Coronary artery (tissue), 2 donors: ENCODE measurements around the gene PARP3.
"Not testable (repeated sequence)": the region's sequence is repeated elsewhere in the genome, so short reads cannot be mapped to it uniquely, and the experiment has no call there.

Experiments used
- DNase-seq: peaks from one replicate; pipeline ENCODE4 v3.0.0-alpha.2; 2017; ENCODE audit warnings: low spot score
- H3K27ac ChIP-seq, 2 donors: fragments of 200-600 bp; sonication (generic); one replicate each; pipeline ENCODE4 v1.5.1; 2016 to 2019
- H3K4me3 ChIP-seq: fragments of 200-600 bp; sonication (generic); 2 replicates; pipeline ENCODE4 v1.5.1; 2016; ENCODE audit warnings: mild to moderate bottlenecking, moderate library complexity
- TF ChIP-seq, protein P1 (sequence below): fragments of 200-600 bp; sonication (generic); IDR thresholded peaks from one replicate; pipeline ENCODE4 v1.5.1; 2019; ENCODE audit warnings: antibody characterized with exemption

Gene PARP3

DNA sequence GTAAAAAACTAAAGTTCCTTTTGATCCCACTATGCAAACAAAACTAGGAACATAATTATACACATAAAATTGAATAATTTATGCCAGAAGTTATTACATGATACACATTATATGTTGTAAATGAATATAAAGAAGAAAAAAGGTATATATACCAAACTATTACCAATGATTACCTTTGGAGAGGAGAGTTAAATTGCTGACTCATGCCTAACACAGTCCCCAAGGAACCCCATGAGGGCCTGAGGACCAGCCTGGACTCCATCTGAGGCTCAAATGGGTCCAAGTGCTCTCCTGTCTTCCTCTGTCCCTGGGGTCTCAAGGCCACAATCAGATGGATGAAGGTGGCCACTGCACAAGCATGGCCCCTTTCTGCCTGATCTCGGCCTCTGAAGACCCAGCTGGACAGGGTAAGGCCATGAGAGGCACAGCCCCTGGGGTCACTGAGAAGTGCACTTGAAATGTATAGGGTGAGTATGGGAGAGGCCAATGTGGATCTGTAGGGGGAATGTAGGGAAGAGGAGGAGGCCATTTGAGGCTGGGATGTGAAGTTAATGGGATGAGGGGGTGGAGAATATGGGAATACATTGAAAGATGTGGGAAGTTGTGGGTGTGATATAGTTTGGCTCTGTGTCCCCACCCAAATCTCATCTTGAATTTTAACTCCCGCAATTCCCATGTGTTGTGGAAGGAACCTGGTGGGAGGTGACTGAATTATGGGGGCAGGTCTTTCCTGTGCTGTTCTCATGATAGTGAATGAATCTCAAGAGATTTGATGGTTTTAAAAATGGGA lies 37.9 kb upstream of the PARP3 start:
- TF ChIP-seq, protein P1, sequence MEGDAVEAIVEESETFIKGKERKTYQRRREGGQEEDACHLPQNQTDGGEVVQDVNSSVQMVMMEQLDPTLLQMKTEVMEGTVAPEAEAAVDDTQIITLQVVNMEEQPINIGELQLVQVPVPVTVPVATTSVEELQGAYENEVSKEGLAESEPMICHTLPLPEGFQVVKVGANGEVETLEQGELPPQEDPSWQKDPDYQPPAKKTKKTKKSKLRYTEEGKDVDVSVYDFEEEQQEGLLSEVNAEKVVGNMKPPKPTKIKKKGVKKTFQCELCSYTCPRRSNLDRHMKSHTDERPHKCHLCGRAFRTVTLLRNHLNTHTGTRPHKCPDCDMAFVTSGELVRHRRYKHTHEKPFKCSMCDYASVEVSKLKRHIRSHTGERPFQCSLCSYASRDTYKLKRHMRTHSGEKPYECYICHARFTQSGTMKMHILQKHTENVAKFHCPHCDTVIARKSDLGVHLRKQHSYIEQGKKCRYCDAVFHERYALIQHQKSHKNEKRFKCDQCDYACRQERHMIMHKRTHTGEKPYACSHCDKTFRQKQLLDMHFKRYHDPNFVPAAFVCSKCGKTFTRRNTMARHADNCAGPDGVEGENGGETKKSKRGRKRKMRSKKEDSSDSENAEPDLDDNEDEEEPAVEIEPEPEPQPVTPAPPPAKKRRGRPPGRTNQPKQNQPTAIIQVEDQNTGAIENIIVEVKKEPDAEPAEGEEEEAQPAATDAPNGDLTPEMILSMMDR = no peak
- DNase-seq = no peak
- no peak overlapping the region for H3K27ac ChIP-seq
- H3K4me3 ChIP-seq = no peak overlapping the region

DNA sequence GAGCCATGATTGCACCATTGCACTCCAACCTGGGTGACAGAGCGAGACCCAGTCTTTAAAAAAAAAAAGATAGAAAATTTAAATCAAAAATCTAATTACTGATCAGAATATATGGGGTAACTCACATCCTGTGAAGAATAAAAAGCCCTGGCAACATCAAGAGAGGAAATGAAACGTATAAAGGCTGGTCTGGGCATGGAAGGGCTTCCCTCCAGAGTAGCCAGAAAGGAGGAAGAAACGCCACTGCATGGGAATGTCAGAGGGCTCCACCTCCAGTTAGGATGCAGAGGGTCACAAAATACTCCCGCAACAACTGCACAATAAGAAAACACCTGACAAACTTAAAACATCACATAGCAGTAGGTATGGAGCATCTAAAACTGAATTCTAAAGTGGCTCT lies 34.1 kb upstream of the PARP3 start:
- Histone ChIP-seq H3K27ac (no peak overlapping the region), H3K4me3 (no peak overlapping the region)
- DNase-seq = no peak
- TF ChIP-seq, protein P1 = no peak

DNA sequence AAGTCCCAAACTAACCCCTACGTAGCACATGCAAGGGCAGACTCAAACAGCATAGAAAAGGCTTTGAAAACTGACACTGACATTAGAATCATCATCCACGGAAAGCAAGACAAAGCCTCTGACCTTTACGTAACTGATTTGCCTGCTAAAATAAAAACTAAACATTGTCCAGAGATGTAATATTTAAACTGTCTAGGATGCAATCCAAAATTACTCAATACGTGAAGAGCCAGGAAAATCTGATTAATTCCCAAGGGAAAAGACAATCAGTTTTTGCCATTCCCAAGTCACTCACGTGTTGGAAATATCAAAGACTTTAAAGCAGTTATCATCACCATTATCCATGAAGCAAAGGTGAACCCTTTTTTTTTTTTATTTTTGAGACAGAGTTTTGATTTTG lies 25.7 kb upstream of the PARP3 start:
- DNase-seq = no peak
- TF ChIP-seq, protein P1 = no peak
- no peak overlapping the region for H3K27ac ChIP-seq
- H3K4me3 ChIP-seq = no peak overlapping the region

DNA sequence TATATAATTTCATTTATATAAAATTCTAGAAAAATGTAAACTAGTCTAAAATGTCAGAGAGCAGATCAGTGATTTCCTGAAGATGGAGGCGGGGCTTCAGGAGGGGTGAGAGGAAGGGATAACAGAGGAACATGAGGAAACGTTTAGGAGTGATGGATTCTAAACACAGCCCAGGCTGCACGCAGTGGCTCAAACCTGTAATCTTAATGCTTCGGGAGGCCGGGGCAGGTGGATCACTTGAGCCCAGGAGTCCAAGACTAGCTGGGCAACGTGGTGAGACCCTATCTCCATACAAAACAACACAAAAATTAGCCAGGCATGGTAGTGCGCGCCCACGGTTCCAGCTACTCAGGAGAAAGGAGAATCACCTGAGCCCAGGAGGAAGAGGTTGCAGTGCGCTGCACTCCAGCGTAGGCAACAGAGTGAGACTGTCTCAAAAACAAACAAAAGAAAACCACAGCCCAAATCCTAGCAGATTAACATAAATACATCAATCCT lies 21.0 kb upstream of the PARP3 start:
- Histone ChIP-seq H3K27ac (no peak overlapping the region), H3K4me3 (no peak overlapping the region)
- TF ChIP-seq, protein P1 = no peak
- DNase-seq = no peak

DNA sequence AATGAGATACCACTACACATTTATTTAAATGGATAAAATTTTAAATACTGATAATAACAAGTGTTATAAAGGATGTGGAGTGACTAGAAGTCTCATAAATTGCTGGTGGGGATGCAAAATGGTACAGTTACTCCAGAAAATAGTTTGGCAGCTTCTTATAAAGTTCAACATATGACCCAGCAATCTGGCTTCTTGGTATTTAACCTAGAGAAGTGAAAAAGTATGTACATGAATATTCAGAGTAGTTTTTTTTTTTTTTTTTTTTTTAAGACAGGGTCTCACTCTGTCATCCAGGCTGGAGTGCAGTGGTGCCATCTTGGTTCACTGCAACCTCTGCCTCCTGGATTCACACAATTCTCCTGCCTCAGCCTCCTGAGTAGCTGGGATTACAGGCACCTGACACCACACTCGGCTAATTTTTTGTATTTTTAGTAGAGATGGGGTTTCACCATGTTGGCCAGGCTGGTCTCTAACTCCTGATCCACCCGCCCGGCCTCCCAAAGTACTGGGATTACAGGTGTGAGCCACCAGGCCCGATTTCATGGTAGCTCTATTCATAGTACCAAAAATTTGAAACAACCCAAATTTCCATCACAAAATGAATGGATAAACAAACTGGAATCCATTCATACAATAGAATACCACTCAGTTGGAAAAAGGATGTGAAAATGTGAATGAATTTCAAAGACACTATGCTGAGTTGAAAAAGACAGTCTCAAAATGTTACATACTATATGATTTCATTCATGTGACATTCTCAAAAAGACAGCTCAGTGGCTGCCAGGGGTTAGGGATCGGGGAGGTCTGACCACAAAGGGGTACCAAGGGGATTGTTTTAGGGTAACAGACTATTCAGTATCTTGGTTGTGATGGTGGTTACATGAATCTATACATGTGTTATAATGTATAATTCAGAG lies 14.8 kb upstream of the PARP3 start:
- DNase-seq = no peak
- no peak overlapping the region for H3K4me3 ChIP-seq
- TF ChIP-seq, protein P1 = no peak

DNA sequence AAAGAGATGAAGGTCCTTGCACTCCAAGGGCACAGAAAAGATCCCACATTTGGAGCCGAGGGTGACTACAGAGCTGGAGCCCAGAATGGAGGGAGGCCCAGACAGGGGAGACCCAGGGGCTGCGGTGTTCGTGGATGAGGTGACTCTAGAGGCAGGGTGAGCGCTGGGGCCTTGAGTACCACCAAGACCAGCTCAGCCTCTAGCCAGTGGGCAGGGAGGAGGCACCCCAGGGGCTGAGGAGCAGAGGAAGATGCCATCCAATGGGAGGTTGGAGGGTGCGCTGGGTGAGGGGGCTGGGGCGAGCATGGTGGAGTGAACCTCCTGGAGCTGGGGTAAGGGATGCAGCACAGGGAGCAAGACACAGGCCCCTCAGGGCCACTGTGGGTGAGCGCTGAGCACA lies 13.7 kb upstream of the PARP3 start:
- Histone ChIP-seq H3K4me3 (no peak overlapping the region), H3K27ac (no peak overlapping the region)
- TF ChIP-seq, protein P1 = no peak
- DNase-seq = no peak

More for the DNA sequence above, 14.8 kb upstream of the PARP3 start:
- H3K27ac ChIP-seq = no peak overlapping the region

DNA sequence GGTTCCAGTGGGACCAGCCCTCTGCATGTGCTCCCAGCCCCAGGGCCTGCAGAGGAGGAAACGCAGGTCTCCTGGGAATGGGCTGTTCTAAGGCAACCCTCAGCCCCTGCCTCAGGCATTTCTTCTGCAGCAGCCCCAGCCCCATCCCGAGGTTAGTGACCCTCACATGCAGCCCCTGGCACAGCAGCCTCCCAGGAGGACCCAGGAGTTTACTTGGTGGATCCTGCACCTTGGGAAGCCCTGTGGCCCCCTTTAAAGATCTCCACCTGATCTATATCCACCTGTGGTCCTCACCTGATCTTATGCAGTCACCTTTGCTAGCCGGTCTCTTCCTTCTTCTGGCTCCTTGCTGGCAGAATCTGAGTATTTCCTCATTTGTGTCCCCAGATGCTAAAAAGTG lies 13.2 kb upstream of the PARP3 start:
- not testable (repeated sequence) for DNase-seq, H3K4me3 ChIP-seq, H3K27ac ChIP-seq
